NCI-H146 treated with DMSO at 0.1 percent for 48 hours (cell line): ENCODE measurements around the gene GBP5.
"Not testable (repeated sequence)": the region's sequence is repeated elsewhere in the genome, so short reads cannot be mapped to it uniquely, and the experiment has no call there.

Experiments
- DNase-seq: peaks from one replicate; lab custom pipeline; 2025; ENCODE audit not compliant: unreplicated experiment; lab: John Stamatoyannopoulos, UW

Gene GBP5

GRCh38 chr1:89272269-89273041, at the start of gene GBP5:
TSS of gene GBP5 (minus strand) at chr1:89272860. CDS start at chr1:89269555, 3,305 bp downstream.
- not testable (repeated sequence) for DNase-seq

GRCh38 chr1:89322402-89322801, 49.7 kb upstream of the GBP5 start:
- no peak for DNase-seq

- no peak for DNase-seq
Observed at GRCh38 chr1:89312572-89312971, 39.9 kb upstream of the GBP5 start.

DNA sequence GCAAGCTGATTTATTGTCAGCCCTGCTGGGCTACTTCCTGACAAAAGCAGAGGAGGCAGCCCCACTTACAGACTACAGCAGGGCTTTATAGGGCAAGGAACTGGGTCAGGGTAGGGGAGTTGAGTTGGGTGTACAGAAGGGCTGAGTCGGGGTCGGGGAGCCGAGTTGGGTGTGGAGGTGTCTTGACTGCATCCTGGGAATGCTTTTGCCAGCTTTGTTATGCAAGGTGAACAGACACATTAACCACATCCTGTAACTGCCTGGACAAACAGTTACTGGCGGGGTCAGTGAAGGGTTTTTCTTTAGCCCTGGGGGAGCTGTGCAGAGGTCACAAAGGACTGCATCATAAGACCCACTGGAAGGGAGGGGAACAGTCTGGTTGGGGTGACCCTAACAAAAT, 39.1 kb upstream of the GBP5 start:
- no peak for DNase-seq

DNA sequence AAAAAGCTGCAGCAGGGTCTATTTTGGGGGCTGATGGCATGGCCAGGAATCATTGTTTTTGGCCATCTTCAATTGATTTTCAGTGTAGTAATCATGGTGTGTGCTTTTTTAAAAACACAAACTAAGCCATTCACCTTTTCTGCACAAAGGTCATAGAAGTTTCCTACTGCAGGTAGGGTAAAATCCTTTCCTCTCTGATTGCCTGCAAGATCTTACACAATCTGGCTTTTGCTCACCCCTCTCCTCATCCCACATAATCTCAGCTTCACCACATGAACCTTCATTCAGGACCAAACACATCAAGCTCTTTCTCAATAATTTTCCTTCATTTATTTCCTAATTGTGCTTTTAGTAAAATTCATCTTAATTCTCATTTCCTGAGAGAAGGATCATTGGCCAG, 38.3 kb upstream of the GBP5 start:
- DNase-seq, result no peak

GRCh38 chr1:89310505-89310904, 37.8 kb upstream of the GBP5 start:
- DNase-seq, result no peak

GRCh38 chr1:89309828-89310227, 37.2 kb upstream of the GBP5 start:
- DNase-seq, result no peak

DNA sequence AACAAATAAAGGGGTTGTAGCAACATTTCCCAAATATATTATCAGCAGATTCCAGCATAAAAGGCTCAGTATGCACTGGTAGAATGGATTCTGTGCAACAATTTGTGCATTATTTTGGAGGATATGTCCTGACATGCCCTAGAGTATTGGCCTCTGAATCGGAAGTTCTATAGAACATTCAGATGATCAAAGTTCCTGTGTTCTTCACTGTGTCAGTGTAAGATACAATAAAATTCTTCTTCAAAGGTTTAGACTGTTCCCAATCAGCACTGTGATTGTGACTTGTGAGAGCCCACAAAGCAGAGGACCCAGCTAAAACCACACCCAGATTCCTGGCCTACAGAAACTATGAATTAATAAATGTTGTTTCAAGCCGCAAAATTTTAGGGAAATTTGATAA, 33.6 kb upstream of the GBP5 start:
- DNase-seq, result no peak

- DNase-seq, result no peak
Observed at GRCh38 chr1:89305493-89305892, 32.8 kb upstream of the GBP5 start.

DNA sequence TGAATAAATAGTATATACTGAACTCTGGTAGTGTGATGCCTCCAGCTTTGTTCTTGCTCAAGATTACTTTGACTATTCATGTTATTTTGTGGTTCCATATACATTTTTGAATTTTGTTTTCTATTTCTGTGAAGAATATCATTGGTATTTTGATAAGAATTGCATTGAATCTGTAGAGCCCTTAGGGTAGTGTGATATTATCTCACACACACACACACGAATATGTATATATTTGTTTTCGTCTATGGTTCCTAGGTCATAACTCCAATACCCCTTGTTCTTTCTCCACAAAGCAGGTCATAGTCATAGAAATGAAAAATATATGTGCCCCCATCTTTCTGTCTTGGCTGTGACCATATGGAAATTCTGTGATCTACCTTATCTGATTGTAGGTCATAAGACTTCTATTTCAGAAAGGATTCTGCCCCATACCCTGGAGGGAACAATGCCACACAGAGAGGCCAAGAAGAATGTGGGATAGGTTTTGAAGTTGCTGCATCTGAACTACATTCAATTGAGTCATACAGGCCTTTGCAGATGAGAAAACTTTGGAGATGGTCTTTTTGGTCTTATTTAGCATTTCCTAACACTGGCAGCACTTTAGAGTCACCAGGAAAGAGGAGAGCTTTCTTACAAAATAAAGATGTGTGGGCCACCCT, 32.0 kb upstream of the GBP5 start:
- DNase-seq, result no peak

DNA sequence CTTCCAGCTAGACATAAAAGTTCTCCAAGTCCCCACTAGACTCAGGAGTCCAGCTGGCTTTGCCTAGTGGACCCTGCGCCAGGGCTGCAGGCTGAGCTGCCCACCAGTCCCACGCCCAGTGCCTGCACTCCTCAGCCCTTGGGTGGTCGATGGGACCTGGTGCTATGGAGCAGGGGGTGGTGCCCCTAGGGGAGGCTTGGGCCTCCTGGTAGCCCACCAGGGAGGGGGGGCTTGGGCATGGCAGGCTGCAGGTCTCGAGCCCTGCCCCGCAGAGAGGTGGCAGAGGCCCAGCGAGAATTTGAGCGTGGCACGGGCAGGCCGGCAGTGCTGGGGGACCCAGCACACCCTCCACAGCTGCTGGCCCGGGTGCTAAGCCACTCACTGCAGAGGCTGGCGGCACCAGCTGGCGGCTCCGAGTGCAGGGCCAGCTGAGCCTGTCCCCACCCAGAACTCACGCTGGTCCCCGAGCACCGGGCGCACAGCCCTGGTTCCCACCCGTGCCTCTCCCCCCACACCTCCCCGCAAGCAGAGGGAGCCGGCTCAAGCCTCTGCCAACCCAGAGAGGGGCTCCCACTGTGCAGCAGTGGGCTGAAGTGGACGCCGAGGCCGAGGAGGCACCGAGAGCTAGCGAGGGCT, 30.2 kb upstream of the GBP5 start:
- DNase-seq, result no peak

GRCh38 chr1:89299739-89300463, 27.2 kb upstream of the GBP5 start:
- not testable (repeated sequence) for DNase-seq

DNA sequence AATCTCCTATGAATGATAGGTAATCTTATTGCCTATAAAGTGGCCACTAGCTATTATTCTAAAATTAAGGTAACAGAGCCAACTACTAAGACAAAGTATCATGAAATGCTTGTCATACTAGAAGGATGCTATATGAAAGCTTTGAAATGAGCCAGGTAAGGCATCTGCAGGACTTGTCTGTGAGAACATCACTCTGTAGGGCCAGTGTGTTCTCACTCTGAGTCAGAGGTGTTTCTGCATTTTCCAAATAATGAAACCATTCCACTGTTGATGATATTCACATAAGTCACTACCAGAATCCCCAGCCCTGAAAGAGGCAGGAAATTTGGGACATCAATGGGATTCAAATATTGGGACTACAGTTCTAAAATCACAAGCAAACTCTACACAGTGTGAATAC, 25.8 kb upstream of the GBP5 start:
- DNase-seq, result no peak

DNA sequence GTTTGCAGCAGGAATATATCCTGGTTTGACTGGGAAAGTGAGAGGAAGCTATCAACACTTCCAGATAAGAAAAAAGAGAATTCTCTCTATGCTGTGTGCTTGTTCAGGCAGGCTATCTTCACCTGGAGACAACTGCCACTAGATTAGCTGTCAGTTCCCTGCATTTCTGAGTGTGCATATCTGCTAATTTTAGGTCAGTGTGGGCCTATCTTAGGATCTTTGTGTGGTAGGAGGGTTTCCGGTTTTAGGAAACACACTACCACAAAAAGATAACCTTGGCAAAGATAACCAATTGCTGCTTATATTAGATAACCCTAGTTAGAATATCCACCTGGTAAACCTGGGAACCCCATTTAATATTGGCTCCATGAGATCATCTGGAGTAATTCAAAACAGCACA, 22.5 kb upstream of the GBP5 start:
- no peak for DNase-seq

DNA sequence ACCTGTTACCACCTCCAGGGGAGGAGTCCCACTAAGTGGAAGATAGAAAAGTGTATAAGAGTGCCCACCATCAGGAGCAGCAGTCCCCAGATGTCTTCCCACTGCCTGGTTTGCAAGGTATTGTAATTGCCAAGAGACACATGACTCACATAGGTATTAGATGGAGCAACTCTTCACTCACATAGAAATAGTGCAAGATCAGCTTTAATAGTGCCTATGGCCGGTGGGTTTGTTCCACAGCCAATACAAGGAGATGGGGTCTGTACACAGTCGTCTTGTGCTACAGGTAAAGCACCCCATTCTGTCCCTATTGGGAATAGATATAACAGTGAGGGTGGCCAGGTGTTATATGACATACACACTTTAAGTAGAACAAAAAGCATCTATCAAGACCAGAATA, 18.6 kb upstream of the GBP5 start:
- DNase-seq, result no peak

- DNase-seq, result no peak
Observed at GRCh38 chr1:89288051-89288340, 15.3 kb upstream of the GBP5 start.

- DNase-seq, result no peak
Observed at GRCh38 chr1:89287181-89288050, 14.8 kb upstream of the GBP5 start.

DNA sequence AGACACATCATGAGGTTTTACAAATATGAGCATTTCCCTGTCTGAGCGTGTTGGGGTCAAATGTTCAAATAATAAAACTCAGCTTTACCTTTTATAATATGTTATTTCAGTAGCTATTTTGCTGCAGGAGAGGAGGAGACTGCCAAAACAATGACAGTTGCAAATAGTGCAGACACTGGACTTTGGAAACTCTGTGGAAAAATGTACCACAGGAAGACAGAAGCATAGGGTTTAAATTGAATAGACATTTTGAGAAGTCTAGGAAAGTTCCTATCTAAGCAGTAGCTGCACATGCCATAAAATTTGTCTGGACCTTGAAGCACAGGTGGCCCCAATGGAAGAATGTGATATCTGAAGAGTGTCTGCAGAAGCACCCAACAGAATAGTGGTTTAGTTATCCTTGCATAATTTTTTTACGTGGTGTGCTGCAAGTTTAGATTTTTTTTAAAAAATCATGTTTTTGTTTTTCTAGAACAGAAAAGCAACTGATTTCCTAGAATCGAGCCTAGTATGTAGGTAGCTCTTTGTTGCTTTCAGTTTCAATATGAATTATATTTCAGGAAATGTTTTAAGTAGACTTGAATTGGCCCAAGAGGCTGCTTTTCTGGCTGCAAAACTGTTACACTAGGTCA, 14.0 kb upstream of the GBP5 start:
- no peak for DNase-seq

GRCh38 chr1:89285745-89286380, 13.2 kb upstream of the GBP5 start:
- no peak for DNase-seq
